Smooth muscle cell (in vitro differentiated cells): ENCODE measurements around the gene ATP5PD. TPM values are rescaled to one million over a fixed set of nuclear protein-coding genes. Genes with fewer than 3 reads are reported as not detected.
"Not testable (repeated sequence)": the region's sequence is repeated elsewhere in the genome, so short reads cannot be mapped to it uniquely, and the experiment has no call there.

Source experiments
- DNase-seq: peaks from one replicate; lab custom pipeline; 2025; ENCODE audit not compliant: unreplicated experiment; lab: John Stamatoyannopoulos, UW
- H2AFZ ChIP-seq: fragments of 200-600 bp; sonication (generic); 2 replicates; pipeline ENCODE4 v1.6.0; 2016; ENCODE audit warnings: antibody characterized with exemption, low read depth, mild to moderate bottlenecking
- H3F3A ChIP-seq: fragments of 200-600 bp; sonication (generic); 2 replicates; pipeline ENCODE4 v1.6.0; 2017; ENCODE audit warnings: antibody characterized with exemption, low read depth
- H3K27ac ChIP-seq: fragments of 200-600 bp; sonication (generic); 2 replicates; pipeline ENCODE4 v1.5.1; 2016; ENCODE audit warnings: low read depth, mild to moderate bottlenecking
- H3K27me3 ChIP-seq: fragments of 200-600 bp; sonication (generic); 2 replicates; pipeline ENCODE4 v1.6.1; 2016; ENCODE audit warnings: low read depth, mild to moderate bottlenecking
- H3K36me3 ChIP-seq: fragments of 200-600 bp; sonication (generic); 2 replicates; pipeline ENCODE4 v1.5.1; 2016; ENCODE audit warnings: low read depth
- H3K4me1 ChIP-seq: fragments of 200-600 bp; sonication (generic); 2 replicates; pipeline ENCODE4 v1.5.1; 2016; ENCODE audit warnings: low read depth
- H3K4me2 ChIP-seq: fragments of 200-600 bp; sonication (generic); 2 replicates; pipeline ENCODE4 v1.6.0; 2016; ENCODE audit warnings: mild to moderate bottlenecking
- H3K4me3 ChIP-seq: fragments of 200-600 bp; sonication (generic); 2 replicates; pipeline ENCODE4 v1.5.1; 2016; ENCODE audit warnings: mild to moderate bottlenecking
- H3K79me2 ChIP-seq: fragments of 200-600 bp; sonication (generic); 2 replicates; pipeline ENCODE4 v1.6.0; 2016; ENCODE audit warnings: low read depth, mild to moderate bottlenecking
- H3K9ac ChIP-seq: fragments of 200-600 bp; sonication (generic); 2 replicates; pipeline ENCODE4 v1.6.0; 2016; ENCODE audit warnings: low read depth
- H3K9me3 ChIP-seq: fragments of 200-600 bp; sonication (generic); replicated peaks from 2 replicates; pipeline ENCODE4 v1.5.1; 2016; ENCODE audit warnings: low read depth
- H4K20me1 ChIP-seq: fragments of 200-600 bp; sonication (generic); 2 replicates; pipeline ENCODE4 v1.6.0; 2016; ENCODE audit warnings: low read depth
- CTCF ChIP-seq: fragments of 200-600 bp; sonication (generic); IDR thresholded peaks from 2 replicates; pipeline ENCODE4 v1.5.1; 2017; ENCODE audit warnings: borderline replicate concordance, mild to moderate bottlenecking, antibody characterized with exemption; ENCODE audit not compliant: insufficient read depth, poor library complexity, severe bottlenecking
- whole genome bisulfite sequencing: methylation state at CpG from one replicate; pipeline ENCODE4 v1.1.7; 2016; ENCODE audit warnings: low lambda C conversion rate; 5-methylcytosine and 5-hydroxymethylcytosine counted together
- polyA plus RNA-seq: library from polyadenylated mRNA; unstranded; fragments of >200 nt; fragmentation: Nextera tagmentation; extraction: Ambion mirVana; gene quantifications from 2 replicates; pipeline ENCODE4 v1.2.1, GENCODE V29; 2016
- total RNA-seq: library from RNA; depleted of rRNA; stranded (reverse); fragments of >200 nt; gene quantifications from 2 replicates; pipeline ENCODE4 v1.2.3, GENCODE V29; 2014

Gene ATP5PD
- total and polyA plus RNA-seq, 2 experiments from 2014 or later = 309 to 318 TPM

GRCh38 chr17:75008373-75008772 lies 38.4 kb downstream of the ATP5PD start:
- peaks cover 11% of the 10 kb centered on the region for H3K4me1 ChIP-seq
- no peaks in the 10 kb centered on the region for H3K9me3 ChIP-seq
- 94% methylated on average over 6 of the region's 6 CpGs for WGBS
- no peaks in the 10 kb centered on the region for H3K27me3 ChIP-seq
- H3K27ac ChIP-seq = no peak overlapping the region
- H2AFZ ChIP-seq = no peak overlapping the region
- TF ChIP-seq CTCF = no peak
- H3K4me3 ChIP-seq = no peak overlapping the region
- no peaks in the 10 kb centered on the region for H3K36me3 ChIP-seq
- H4K20me1 ChIP-seq = no peaks in the 10 kb centered on the region
- H3K4me2 ChIP-seq = no peak overlapping the region
- no peaks in the 10 kb centered on the region for H3K79me2 ChIP-seq
- H3K9ac ChIP-seq = no peak overlapping the region
- DNase-seq = no peak
- H3F3A ChIP-seq = peaks cover 24% of the 10 kb centered on the region

GRCh38 chr17:75006653-75007052 lies 40.1 kb downstream of the ATP5PD start:
- no peaks in the 10 kb centered on the region for H3K79me2 ChIP-seq

GRCh38 chr17:75006084-75006483 lies 40.7 kb downstream of the ATP5PD start:
- not testable (repeated sequence) for H3K79me2 ChIP-seq, H3K9me3 ChIP-seq, H3K4me1 ChIP-seq, H3K27me3 ChIP-seq, H3K4me3 ChIP-seq, DNase-seq, H3K27ac ChIP-seq, H3K4me2 ChIP-seq, H3K9ac ChIP-seq, H3K36me3 ChIP-seq, H2AFZ ChIP-seq
- peaks cover 11% of the 10 kb centered on the region for H4K20me1 ChIP-seq
- peaks cover 13% of the 10 kb centered on the region for H3F3A ChIP-seq
- 99% methylated on average over 6 of the region's 6 CpGs for WGBS

More at GRCh38 chr17:75006653-75007052, 40.1 kb downstream of the ATP5PD start:
- no peak overlapping the region for H3K9ac ChIP-seq
- peaks cover 18% of the 10 kb centered on the region for H3F3A ChIP-seq
- H3K4me2 ChIP-seq = no peak overlapping the region
- WGBS = 98% methylated on average over 5 of the region's 5 CpGs
- H3K4me3 ChIP-seq = no peak overlapping the region
- peaks cover 4% of the 10 kb centered on the region for H3K4me1 ChIP-seq
- H4K20me1 ChIP-seq = peaks cover 5% of the 10 kb centered on the region
- no peaks in the 10 kb centered on the region for H3K9me3 ChIP-seq
- no peaks in the 10 kb centered on the region for H3K36me3 ChIP-seq
- no peak for DNase-seq
- no peak overlapping the region for H3K27ac ChIP-seq
- H3K27me3 ChIP-seq = no peaks in the 10 kb centered on the region
- TF ChIP-seq CTCF = no peak
- H2AFZ ChIP-seq = no peak overlapping the region

GRCh38 chr17:75005291-75005690 lies 41.5 kb downstream of the ATP5PD start:
- Histone ChIP-seq H3F3A (peaks cover 8% of the 10 kb centered on the region), H3K27me3 (no peaks in the 10 kb centered on the region), H3K79me2 (no peaks in the 10 kb centered on the region), H3K4me3 (no peak overlapping the region), H2AFZ (no peak overlapping the region), H3K27ac (no peak overlapping the region), H3K9me3 (no peaks in the 10 kb centered on the region), H3K4me1 (no peaks in the 10 kb centered on the region), H3K4me2 (no peak overlapping the region), H3K9ac (no peak overlapping the region), H3K36me3 (no peaks in the 10 kb centered on the region), H4K20me1 (peaks cover 16% of the 10 kb centered on the region)
- WGBS = 87% methylated on average over 8 of the region's 8 CpGs
- no peak for DNase-seq
- no peak for TF ChIP-seq CTCF
